Activated T-cell treated with anti-CD3 and anti-CD28 coated beads, Interleukin-2, amount 50 U/mL, for 24 hours (primary cell): ENCODE data around the gene CKB.
A peak's percentile ranks its signal among the peaks of the same experiment; 100 is the strongest.

Experiments used
- DNase-seq: peaks from one replicate; pipeline ENCODE4 v3.0.0-alpha.2; 2020
- H3K27ac Mint-ChIP-seq: 2 replicates; pipeline ENCODE4 v1.8.0; 2020; ENCODE audit warnings: mild to moderate bottlenecking, mixed read lengths
- H3K27me3 Mint-ChIP-seq: 2 replicates; pipeline ENCODE4 v1.8.0; 2020; ENCODE audit warnings: mixed read lengths
- H3K36me3 Mint-ChIP-seq: 2 replicates; pipeline ENCODE4 v1.8.0; 2020; ENCODE audit warnings: low read depth, mixed read lengths
- H3K4me1 Mint-ChIP-seq: 2 replicates; pipeline ENCODE4 v1.8.0; 2020; ENCODE audit warnings: low read depth, mixed read lengths
- H3K4me3 Mint-ChIP-seq: 2 replicates; pipeline ENCODE4 v1.8.0; 2020; ENCODE audit warnings: mild to moderate bottlenecking, moderate library complexity, mixed read lengths
- H3K9me3 Mint-ChIP-seq: 2 replicates; pipeline ENCODE4 v1.8.0; 2020; ENCODE audit warnings: mixed read lengths

CKB gene

GRCh38 chr14:103545219-103545914 lies 22.7 kb upstream of the CKB start:
- peaks cover 2% of the 10 kb centered on the region for H3K4me1 Mint-ChIP-seq
- H3K9me3 Mint-ChIP-seq, result no peaks in the 10 kb centered on the region
- no peaks in the 10 kb centered on the region for H3K36me3 Mint-ChIP-seq
- H3K27ac Mint-ChIP-seq, result no peak overlapping the region
- H3K27me3 Mint-ChIP-seq, result peaks cover 2% of the 10 kb centered on the region
- no peak overlapping the region for H3K4me3 Mint-ChIP-seq
- DNase-seq, result no peak

GRCh38 chr14:103544388-103545218 lies 22.0 kb upstream of the CKB start:
- Mint-ChIP-seq H3K9me3 (no peaks in the 10 kb centered on the region), H3K36me3 (no peaks in the 10 kb centered on the region), H3K4me3 (no peak overlapping the region), H3K27me3 (peaks cover 2% of the 10 kb centered on the region), H3K4me1 (peaks cover 2% of the 10 kb centered on the region), H3K27ac (no peak overlapping the region)
- DNase-seq, result no peak

GRCh38 chr14:103543721-103544387 lies 21.2 kb upstream of the CKB start:
- no peak overlapping the region for H3K27ac Mint-ChIP-seq
- no peak overlapping the region for H3K4me3 Mint-ChIP-seq
- H3K36me3 Mint-ChIP-seq, result no peaks in the 10 kb centered on the region
- no peak for DNase-seq
- H3K4me1 Mint-ChIP-seq, result peaks cover 2% of the 10 kb centered on the region
- no peaks in the 10 kb centered on the region for H3K9me3 Mint-ChIP-seq
- H3K27me3 Mint-ChIP-seq, result peaks cover 2% of the 10 kb centered on the region

GRCh38 chr14:103543140-103543539 lies 20.5 kb upstream of the CKB start:
- no peak for DNase-seq
- Mint-ChIP-seq H3K27me3 (peaks cover 2% of the 10 kb centered on the region), H3K36me3 (no peaks in the 10 kb centered on the region), H3K4me1 (peaks cover 2% of the 10 kb centered on the region), H3K27ac (no peak overlapping the region), H3K9me3 (no peaks in the 10 kb centered on the region), H3K4me3 (no peak overlapping the region)

- H3K27me3 Mint-ChIP-seq, result peaks cover 2% of the 10 kb centered on the region
- DNase-seq, result no peak
- H3K4me3 Mint-ChIP-seq, result no peak overlapping the region
- H3K4me1 Mint-ChIP-seq, result peaks cover 2% of the 10 kb centered on the region
- no peak overlapping the region for H3K27ac Mint-ChIP-seq
- H3K36me3 Mint-ChIP-seq, result no peaks in the 10 kb centered on the region
- no peaks in the 10 kb centered on the region for H3K9me3 Mint-ChIP-seq
These were observed 20.0 kb upstream of the CKB start for GRCh38 chr14:103542605-103543088.

GRCh38 chr14:103541709-103542604 lies 19.3 kb upstream of the CKB start:
- peak; percentile 30 for DNase-seq
- no peak overlapping the region for H3K27ac Mint-ChIP-seq

GRCh38 chr14:103540821-103541708 lies 18.4 kb upstream of the CKB start:
- Mint-ChIP-seq H3K36me3 (peaks cover 2% of the 10 kb centered on the region), H3K27me3 (peaks cover 2% of the 10 kb centered on the region), H3K9me3 (no peaks in the 10 kb centered on the region), H3K27ac (no peak overlapping the region), H3K4me1 (no peaks in the 10 kb centered on the region), H3K4me3 (no peak overlapping the region)
- DNase-seq, result peak; percentile 38

More at GRCh38 chr14:103541709-103542604, 19.3 kb upstream of the CKB start:
- H3K27me3 Mint-ChIP-seq, result peaks cover 2% of the 10 kb centered on the region
- no peaks in the 10 kb centered on the region for H3K36me3 Mint-ChIP-seq
- H3K4me1 Mint-ChIP-seq, result peaks cover 2% of the 10 kb centered on the region
- H3K9me3 Mint-ChIP-seq, result no peaks in the 10 kb centered on the region
- no peak overlapping the region for H3K4me3 Mint-ChIP-seq

GRCh38 chr14:103539056-103539825 lies 16.6 kb upstream of the CKB start:
- Mint-ChIP-seq H3K27me3 (peaks cover 2% of the 10 kb centered on the region), H3K4me1 (no peaks in the 10 kb centered on the region), H3K9me3 (no peaks in the 10 kb centered on the region), H3K4me3 (no peak overlapping the region), H3K36me3 (peaks cover 11% of the 10 kb centered on the region), H3K27ac (peak overlapping the region; percentile 40)
- peak; percentile 48 for DNase-seq

GRCh38 chr14:103538291-103539055 lies 15.8 kb upstream of the CKB start:
- H3K4me3 Mint-ChIP-seq, result no peak overlapping the region
- H3K9me3 Mint-ChIP-seq, result no peaks in the 10 kb centered on the region
- H3K4me1 Mint-ChIP-seq, result no peaks in the 10 kb centered on the region
- peaks cover 2% of the 10 kb centered on the region for H3K27me3 Mint-ChIP-seq
- peak; percentile 43 for DNase-seq
- H3K27ac Mint-ChIP-seq, result no peak overlapping the region
- peaks cover 18% of the 10 kb centered on the region for H3K36me3 Mint-ChIP-seq

GRCh38 chr14:103537175-103537990 lies 14.8 kb upstream of the CKB start:
- H3K27ac Mint-ChIP-seq, result no peak overlapping the region

GRCh38 chr14:103536693-103537092 lies 14.1 kb upstream of the CKB start:
- Mint-ChIP-seq H3K36me3 (peaks cover 27% of the 10 kb centered on the region), H3K4me1 (peaks cover under 1% of the 10 kb centered on the region), H3K27ac (peak overlapping the region; percentile 42), H3K4me3 (no peak overlapping the region), H3K9me3 (no peaks in the 10 kb centered on the region), H3K27me3 (peaks cover under 1% of the 10 kb centered on the region)
- DNase-seq, result peak; percentile 35

More at GRCh38 chr14:103537175-103537990, 14.8 kb upstream of the CKB start:
- Mint-ChIP-seq H3K4me1 (no peaks in the 10 kb centered on the region), H3K36me3 (peaks cover 20% of the 10 kb centered on the region), H3K4me3 (no peak overlapping the region), H3K9me3 (no peaks in the 10 kb centered on the region), H3K27me3 (peaks cover 2% of the 10 kb centered on the region)
- DNase-seq, result peak; percentile 39
